Activated T-cell treated with anti-CD3 and anti-CD28 coated beads, Interleukin-2, amount 50 U/mL, for 72 hours (primary cell): Measurements from ENCODE around the gene ZNF343. TPM values are rescaled to one million over a fixed set of nuclear protein-coding genes. Genes with fewer than 3 reads are reported as not detected.
A peak's percentile ranks its signal among the peaks of the same experiment; 100 is the strongest.

Source experiments
- ATAC-seq, 2 donors: fragments of 150-1000 bp; cut with Tn5 transposase; replicated peaks in 1 of 2; 2 replicates each; pipeline ENCODE4 v1.10.0; 2021; ENCODE audit warnings: moderate library complexity in 2 of 2, mild to moderate bottlenecking in 1 of 2
- DNase-seq, 2 donors: peaks; one replicate each; pipeline ENCODE4 v3.0.0; 2021 to 2022; ENCODE audit warnings: mixed read lengths in 1 of 2
- H3K27ac Mint-ChIP-seq: one replicate; pipeline ENCODE4 v1.8.0; 2022; ENCODE audit warnings: mild to moderate bottlenecking, moderate library complexity, mixed read lengths
- H3K27me3 Mint-ChIP-seq: one replicate; pipeline ENCODE4 v1.8.0; 2022; ENCODE audit warnings: low read depth, mixed read lengths
- H3K36me3 Mint-ChIP-seq, 2 donors: one replicate each; pipeline ENCODE4 v1.8.0; 2022; ENCODE audit warnings: mixed read lengths in 2 of 2, mild to moderate bottlenecking in 1 of 2; ENCODE audit not compliant: insufficient read depth in 2 of 2
- H3K4me1 Mint-ChIP-seq: one replicate; pipeline ENCODE4 v1.8.0; 2022; ENCODE audit warnings: low read depth, mixed read lengths
- H3K4me3 Mint-ChIP-seq, 2 donors: one replicate each; pipeline ENCODE4 v1.8.0; 2022; ENCODE audit warnings: mild to moderate bottlenecking in 2 of 2, mixed read lengths in 2 of 2, moderate library complexity in 2 of 2
- H3K9me3 Mint-ChIP-seq, 2 donors: one replicate each; pipeline ENCODE4 v1.8.0; 2022; ENCODE audit warnings: mixed read lengths in 2 of 2
- total RNA-seq, 2 donors: library from RNA; stranded (reverse); gene quantifications; one replicate each; pipeline ENCODE4 v1.2.3, GENCODE V29; 2022

Gene ZNF343
- total RNA-seq, 2 donors from 2014 or later, result 12.4 to 16.4 TPM

DNA sequence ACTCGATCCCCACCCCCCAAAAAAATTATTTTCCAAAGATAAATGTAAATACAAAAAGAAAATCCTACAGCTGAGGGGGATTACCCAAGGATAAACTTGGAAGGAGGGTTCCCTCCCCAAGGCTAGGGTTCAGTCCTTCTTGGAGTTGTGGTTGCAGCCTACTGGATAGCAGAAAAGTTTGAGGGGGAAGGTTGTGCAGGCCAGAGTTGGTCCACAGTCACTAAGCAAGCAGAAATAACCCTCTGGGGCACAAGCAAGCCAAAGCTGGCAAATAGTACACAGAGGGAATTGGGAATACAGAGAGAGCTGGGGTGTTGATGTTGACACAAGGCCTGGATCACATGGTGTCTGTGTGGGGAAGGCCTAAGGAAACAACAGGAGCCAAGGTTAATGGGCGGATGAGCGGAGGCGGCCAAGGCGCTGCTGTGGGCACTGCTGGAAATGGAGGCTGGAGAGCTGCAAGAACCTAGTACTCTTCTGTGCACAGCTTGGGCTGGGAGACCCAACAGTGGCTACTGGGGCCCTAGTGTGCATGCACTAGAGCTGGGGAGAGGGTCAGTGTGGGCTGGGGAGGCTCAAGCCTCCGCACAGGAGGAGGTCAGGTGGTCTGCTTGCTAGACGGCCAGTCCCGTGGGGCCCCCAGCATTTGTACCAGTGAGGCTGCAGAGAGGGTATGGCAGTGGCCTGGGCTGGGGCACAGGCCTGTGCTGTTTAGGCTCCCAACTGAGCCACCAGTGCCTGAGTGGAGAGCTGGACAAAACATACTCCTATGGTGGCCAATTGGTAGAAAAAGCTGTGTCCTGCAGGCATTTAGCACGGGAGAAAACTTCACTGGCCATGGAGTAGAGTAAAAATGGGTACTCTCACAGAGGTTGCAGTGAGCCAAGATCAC, 32.6 kb downstream of the ZNF343 start:
- DNase-seq (no peak), ATAC-seq (no peak)
- H3K4me3 Mint-ChIP-seq, result no peak overlapping the region
- peaks cover 9% of the 10 kb centered on the region for H3K4me1 Mint-ChIP-seq
- H3K9me3 Mint-ChIP-seq, result peaks cover under 1 to 4% of the 10 kb centered on the region in 2 donors
- no peak overlapping the region for H3K27ac Mint-ChIP-seq
- H3K27me3 Mint-ChIP-seq, result no peaks in the 10 kb centered on the region
- H3K36me3 Mint-ChIP-seq, result peaks cover 7 to 10% of the 10 kb centered on the region in 2 donors

GRCh38 chr20:2473516-2473915, 35.2 kb downstream of the ZNF343 start:
- peaks cover 29% of the 10 kb centered on the region for H3K4me1 Mint-ChIP-seq
- no peak for ATAC-seq
- peaks cover 12% of the 10 kb centered on the region in 2 donors for H3K36me3 Mint-ChIP-seq
- no peak for DNase-seq
- peaks cover 0 to 4% of the 10 kb centered on the region in 2 donors for H3K9me3 Mint-ChIP-seq
- H3K27ac Mint-ChIP-seq, result no peak overlapping the region
- H3K4me3 Mint-ChIP-seq, result no peak overlapping the region
- no peaks in the 10 kb centered on the region for H3K27me3 Mint-ChIP-seq

DNA sequence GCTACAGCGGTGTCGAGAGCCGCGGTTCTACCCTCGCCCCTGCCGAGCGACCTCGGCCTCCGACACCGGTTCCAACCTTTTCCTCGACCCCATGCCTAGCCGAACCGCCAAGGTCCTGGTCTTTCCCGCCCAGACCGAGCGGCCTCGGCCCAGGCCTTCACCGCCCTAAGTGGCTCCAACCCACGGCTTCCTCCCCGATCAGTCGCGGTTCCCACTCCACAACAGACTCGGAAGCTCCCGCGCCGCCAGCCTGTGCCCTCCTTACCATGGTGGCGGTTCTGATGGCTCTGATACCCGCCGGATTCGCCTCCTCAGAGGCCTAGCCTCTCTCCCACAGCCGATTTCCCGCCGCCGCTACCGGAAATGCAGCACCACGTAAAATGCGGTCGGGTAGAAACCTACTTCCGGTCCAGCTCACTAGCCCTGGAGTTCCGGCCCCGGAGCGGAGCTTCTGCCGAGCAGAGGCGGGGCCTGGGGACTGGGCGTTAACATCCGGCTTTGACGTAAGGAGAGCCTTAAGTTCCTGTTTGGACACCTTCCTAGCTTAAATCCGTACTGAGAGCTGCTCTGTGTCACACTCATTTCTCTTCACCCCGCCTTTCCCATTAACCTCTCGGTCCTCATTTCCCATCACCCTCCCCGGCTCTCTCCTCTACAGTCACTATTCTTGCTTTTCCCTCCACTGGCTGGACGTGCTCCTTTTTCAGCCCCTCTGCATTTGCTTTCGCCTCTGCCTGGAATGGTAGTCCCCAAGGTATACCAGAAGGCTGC, 38.1 kb downstream of the ZNF343 start, which contains the start of gene SNRPB:
SNRPB (minus strand) TSS at position 367 of the 771 bp plus-strand sequence; CDS start at position 268, 99 bp downstream.
- peaks cover 51% of the 10 kb centered on the region for H3K4me1 Mint-ChIP-seq
- peak within 1 kb of the TSS; percentile 100 for H3K27ac Mint-ChIP-seq
- H3K4me3 Mint-ChIP-seq, result peak within 1 kb of the TSS; percentile 99
- H3K27me3 Mint-ChIP-seq, result no peaks in the 10 kb centered on the region
- ATAC-seq (peak; percentile 96), DNase-seq (peak; percentile 97 to 98)
- peaks cover 23 to 38% of the 10 kb centered on the region in 2 donors for H3K36me3 Mint-ChIP-seq
- H3K9me3 Mint-ChIP-seq, result peaks cover 0 to 4% of the 10 kb centered on the region in 2 donors

DNA sequence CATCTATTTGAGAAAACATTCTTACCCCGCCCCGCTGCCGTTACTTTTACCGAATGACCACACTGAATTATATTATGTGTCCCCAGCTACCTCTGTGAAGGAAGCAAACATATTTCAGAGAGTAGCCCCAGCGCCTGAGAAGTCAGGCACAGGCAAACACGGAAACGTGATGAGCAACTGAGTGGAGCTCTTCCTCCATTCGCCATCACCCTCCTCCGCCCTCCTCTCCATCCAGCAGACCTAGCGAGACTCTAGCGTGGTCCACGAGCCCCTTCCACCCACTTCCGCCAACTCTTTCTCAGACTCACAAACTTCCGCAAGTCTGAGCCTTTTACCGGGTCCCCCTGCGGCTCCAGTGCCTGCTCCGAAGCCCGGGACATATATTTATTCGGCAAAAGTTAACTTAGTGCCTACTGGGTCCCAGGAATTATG, 38.7 kb downstream of the ZNF343 start:
- peak overlapping the region; percentile 99 for H3K4me3 Mint-ChIP-seq
- peaks cover 0 to 4% of the 10 kb centered on the region in 2 donors for H3K9me3 Mint-ChIP-seq
- peak; percentile 69 to 78 for DNase-seq
- peak overlapping the region; percentile 100 for H3K27ac Mint-ChIP-seq
- H3K4me1 Mint-ChIP-seq, result peaks cover 56% of the 10 kb centered on the region
- peaks cover 24 to 44% of the 10 kb centered on the region in 2 donors for H3K36me3 Mint-ChIP-seq
- ATAC-seq, result peak; percentile 64
- H3K27me3 Mint-ChIP-seq, result no peaks in the 10 kb centered on the region

- no peak for DNase-seq
- peak overlapping the region; percentile 80 for H3K27ac Mint-ChIP-seq
- H3K36me3 Mint-ChIP-seq, result peaks cover 28 to 53% of the 10 kb centered on the region in 2 donors
- H3K4me3 Mint-ChIP-seq, result peak overlapping the region; percentile 99
- ATAC-seq, result no peak
- H3K9me3 Mint-ChIP-seq, result peaks cover 0 to 4% of the 10 kb centered on the region in 2 donors
- no peaks in the 10 kb centered on the region for H3K27me3 Mint-ChIP-seq
- peaks cover 56% of the 10 kb centered on the region for H3K4me1 Mint-ChIP-seq
These were observed 39.9 kb downstream of the ZNF343 start for GRCh38 chr20:2468581-2469407.

- peaks cover 35 to 65% of the 10 kb centered on the region in 2 donors for H3K36me3 Mint-ChIP-seq
- peaks cover 0 to 4% of the 10 kb centered on the region in 2 donors for H3K9me3 Mint-ChIP-seq
- DNase-seq, result no peak
- ATAC-seq, result no peak
- H3K4me3 Mint-ChIP-seq, result peak overlapping the region; percentile 99
- H3K27ac Mint-ChIP-seq, result peak overlapping the region; percentile 80
- peaks cover 66% of the 10 kb centered on the region for H3K4me1 Mint-ChIP-seq
- no peaks in the 10 kb centered on the region for H3K27me3 Mint-ChIP-seq
These were observed 41.3 kb downstream of the ZNF343 start for GRCh38 chr20:2467412-2467811.

- no peak overlapping the region for H3K4me3 Mint-ChIP-seq
- peaks cover 62% of the 10 kb centered on the region for H3K4me1 Mint-ChIP-seq
- H3K27ac Mint-ChIP-seq, result no peak overlapping the region
- no peaks in the 10 kb centered on the region for H3K27me3 Mint-ChIP-seq
- DNase-seq, result no peak
- ATAC-seq, result no peak
- peaks cover 37 to 76% of the 10 kb centered on the region in 2 donors for H3K36me3 Mint-ChIP-seq
- H3K9me3 Mint-ChIP-seq, result no peaks in the 10 kb centered on the region
These were observed 43.6 kb downstream of the ZNF343 start for GRCh38 chr20:2465100-2465499.

- Mint-ChIP-seq H3K27me3 (no peaks in the 10 kb centered on the region), H3K36me3 (peaks cover 31 to 80% of the 10 kb centered on the region in 2 donors), H3K27ac (peak overlapping the region; percentile 51), H3K4me1 (peaks cover 54% of the 10 kb centered on the region), H3K4me3 (no peak overlapping the region), H3K9me3 (no peaks in the 10 kb centered on the region)
- no peak for DNase-seq
- ATAC-seq, result no peak
These were observed 44.9 kb downstream of the ZNF343 start for GRCh38 chr20:2463616-2464365.

DNA sequence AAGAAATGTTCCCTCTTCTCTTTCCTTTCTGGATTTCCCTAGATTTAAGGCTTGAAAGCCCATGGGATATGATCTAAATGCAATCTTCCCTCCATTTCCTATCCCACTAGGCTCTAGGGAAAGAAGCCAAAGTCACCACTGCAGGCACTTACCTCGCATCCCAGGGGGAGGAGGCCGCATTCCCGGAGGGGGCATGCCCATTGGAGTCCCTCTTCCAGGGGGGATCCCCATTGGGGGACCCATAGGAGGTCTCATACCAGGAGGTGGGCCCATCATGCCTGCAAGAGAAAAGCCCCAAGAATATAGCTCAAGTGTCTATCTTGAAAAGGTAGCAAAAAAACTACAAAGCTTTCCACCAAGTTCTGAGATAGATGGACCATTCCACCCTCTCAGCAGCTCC, 46.2 kb downstream of the ZNF343 start:
- peaks cover 44% of the 10 kb centered on the region for H3K4me1 Mint-ChIP-seq
- no peaks in the 10 kb centered on the region for H3K27me3 Mint-ChIP-seq
- H3K9me3 Mint-ChIP-seq, result no peaks in the 10 kb centered on the region
- H3K4me3 Mint-ChIP-seq, result no peak overlapping the region
- H3K27ac Mint-ChIP-seq, result no peak overlapping the region
- H3K36me3 Mint-ChIP-seq, result peaks cover 26 to 72% of the 10 kb centered on the region in 2 donors
- DNase-seq (no peak), ATAC-seq (no peak)

- Mint-ChIP-seq H3K9me3 (no peaks in the 10 kb centered on the region), H3K27ac (no peak overlapping the region), H3K4me1 (peaks cover 34% of the 10 kb centered on the region), H3K36me3 (peaks cover 22 to 58% of the 10 kb centered on the region in 2 donors), H3K4me3 (no peak overlapping the region), H3K27me3 (no peaks in the 10 kb centered on the region)
- DNase-seq (no peak), ATAC-seq (no peak)
These were observed 47.8 kb downstream of the ZNF343 start for GRCh38 chr20:2460752-2461424.

GRCh38 chr20:2459981-2460751, 48.5 kb downstream of the ZNF343 start:
- H3K27me3 Mint-ChIP-seq, result no peaks in the 10 kb centered on the region
- no peak overlapping the region for H3K4me3 Mint-ChIP-seq
- no peak overlapping the region for H3K27ac Mint-ChIP-seq
- no peaks in the 10 kb centered on the region for H3K9me3 Mint-ChIP-seq
- H3K4me1 Mint-ChIP-seq, result peaks cover 34% of the 10 kb centered on the region
- no peak for DNase-seq
- no peak for ATAC-seq
- peaks cover 19 to 51% of the 10 kb centered on the region in 2 donors for H3K36me3 Mint-ChIP-seq
